K562 (cell line): ENCODE data around the gene BPI. TPM values are rescaled to one million over a fixed set of nuclear protein-coding genes. Genes with fewer than 3 reads are reported as not detected.

Experiments
- ARID2 ChIP-seq: fragments of 450-650 bp; IDR thresholded peaks from 2 replicates; pipeline ENCODE4 v1.6.1; 2017; ENCODE audit warnings: antibody characterized with exemption, mild to moderate bottlenecking
- ATF1 ChIP-seq, 2 experiments: fragments of 450-650 bp in 1 of 2; IDR thresholded peaks; 2 replicates each; pipeline ENCODE4 v1.6.1; 2016; ENCODE audit warnings: missing compliant biosample characterization in 1 of 2, missing genetic modification characterization in 1 of 2
- CBFA2T3 ChIP-seq: fragments of 450-650 bp; IDR thresholded peaks from 2 replicates; pipeline ENCODE4 v1.6.1; 2017
- CBX1 ChIP-seq: sonication (generic); IDR thresholded peaks from 2 replicates; pipeline ENCODE4 v1.6.1; 2016; ENCODE audit warnings: antibody characterized with exemption, low read depth, mild to moderate bottlenecking
- CREB1 ChIP-seq, 2 experiments: sonication (generic) in 1 of 2; formaldehyde crosslinking in 1 of 2; IDR thresholded peaks; 2 replicates each; pipeline versions ENCODE4 v1.6.1 to v1.8.0; 2012 to 2022; ENCODE audit warnings: inconsistent platforms in 1 of 2, mild to moderate bottlenecking in 1 of 2, missing genetic modification reagents in 1 of 2, moderate library complexity in 1 of 2
- CREBBP ChIP-seq: IDR thresholded peaks from one replicate; pipeline ENCODE4 v1.6.1; 2012; ENCODE audit warnings: low read depth, mild to moderate bottlenecking, control low read depth, inconsistent platforms, low read length
- CREM ChIP-seq: IDR thresholded peaks from 2 replicates; pipeline ENCODE4 v1.6.1; 2014; ENCODE audit warnings: antibody characterized with exemption, low read depth
- FUS ChIP-seq: fragments of 200-400 bp; formaldehyde crosslinking; optimal IDR thresholded peaks from 2 replicates; pipeline ENCODE3; 2017; ENCODE audit warnings: low read depth, low read length
- HCFC1 ChIP-seq: IDR thresholded peaks from 2 replicates; pipeline ENCODE4 v1.6.1; 2012; ENCODE audit warnings: low read depth, low read length, improper control_type of control experiment
- TRIM28 ChIP-seq: fragments of 450-650 bp; IDR thresholded peaks from 2 replicates; pipeline ENCODE4 v1.6.1; 2017
- U2AF1 ChIP-seq: fragments of 200-400 bp; formaldehyde crosslinking; optimal IDR thresholded peaks from 2 replicates; pipeline ENCODE3; 2017; ENCODE audit warnings: mild to moderate bottlenecking, low read depth, low read length, moderate library complexity
- USF1 ChIP-seq: sonication (generic); formaldehyde crosslinking; IDR thresholded peaks from 2 replicates; pipeline ENCODE4 v1.9.0; 2022; ENCODE audit warnings: mild to moderate bottlenecking, missing genetic modification reagents
- ZBTB8A ChIP-seq: fragments of 450-650 bp; IDR thresholded peaks from 2 replicates; pipeline ENCODE4 v1.6.1; 2018; ENCODE audit warnings: mild to moderate bottlenecking, moderate library complexity; ENCODE audit not compliant: partially characterized antibody
- ZEB2 ChIP-seq: fragments of 450-650 bp; IDR thresholded peaks from 2 replicates; pipeline ENCODE4 v1.6.1; 2016
- ZKSCAN1 ChIP-seq: fragments of 150-350 bp; IDR thresholded peaks from 2 replicates; pipeline ENCODE4 v1.6.1; 2016; ENCODE audit warnings: low read depth, low read length
- ZKSCAN3 ChIP-seq: fragments of 250-450 bp; sonication (Bioruptor Pico); IDR thresholded peaks from 2 replicates; pipeline ENCODE4 v1.4.0; 2020
- ZNF124 ChIP-seq: sonication (generic); formaldehyde crosslinking; IDR thresholded peaks from 2 replicates; pipeline ENCODE4 v1.8.1; 2022; ENCODE audit warnings: missing genetic modification reagents
- ZNF143 ChIP-seq: sonication (generic); formaldehyde crosslinking; IDR thresholded peaks from 2 replicates; pipeline ENCODE4 v1.9.0; 2022; ENCODE audit warnings: mild to moderate bottlenecking, missing genetic modification reagents
- ZNF184 ChIP-seq: sonication (generic); formaldehyde crosslinking; IDR thresholded peaks from 2 replicates; pipeline ENCODE4 v1.5.0; 2020; ENCODE audit warnings: missing genetic modification reagents
- ZNF24 ChIP-seq: fragments of 450-650 bp; IDR thresholded peaks from 2 replicates; pipeline ENCODE4 v1.6.1; 2016
- ZNF41 ChIP-seq: fragments of 250-450 bp; sonication (Bioruptor Pico); conservative IDR thresholded peaks from 2 replicates; pipeline ENCODE4 v1.4.0; 2020; ENCODE audit warnings: mild to moderate bottlenecking
- ZNF695 ChIP-seq: fragments of 450-650 bp; formaldehyde crosslinking; IDR thresholded peaks from 2 replicates; pipeline ENCODE4 v1.4.0; 2020; ENCODE audit warnings: mild to moderate bottlenecking, moderate library complexity
- polyA plus RNA-seq, 8 experiments: library from polyadenylated mRNA; depleted of rRNA in 4 of 8; stranded (reverse) in 5 of 8; unstranded in 3 of 8; fragments of >200 nt; fragmentation: Nextera tagmentation in 2 of 8; fragmentation: Illumina TruSeq in 1 of 8; extraction: Ambion mirVana in 2 of 8; extraction: Trizol in 1 of 8; gene quantifications; 2 replicates each; pipeline versions ENCODE4 v1.2.1 to v1.2.3, GENCODE V29; 2011 to 2014; ENCODE audit warnings: inconsistent platforms in 1 of 8, missing spikeins in 1 of 8
- total RNA-seq, 7 experiments: library from RNA; depleted of rRNA in 6 of 7; stranded (reverse); fragments of >200 nt in 6 of 7; fragmentation: Illumina TruSeq in 2 of 7; extraction: Trizol in 2 of 7; gene quantifications; 2 replicates each; pipeline versions ENCODE4 v1.2.1 to v1.2.3, GENCODE V29; 2011 to 2021; ENCODE audit warnings: low replicate concordance in 1 of 7
- TF ChIP-seq, protein P1 (sequence below): fragments of 150-350 bp; conservative IDR thresholded peaks from 2 replicates; pipeline ENCODE4 v1.6.1; 2014; ENCODE audit warnings: low read length
- TF ChIP-seq, protein P2 (sequence below), 2 experiments: fragments of 450-650 bp; IDR thresholded peaks; 2 replicates each; pipeline ENCODE4 v1.6.1; 2016

Gene BPI
- total and polyA plus RNA-seq, 9 of the 15 experiments (the other 6 are each of a cell fraction or from before 2014, with no cell fraction given) = not detected

- TF ChIP-seq CREB1 (IDR thresholded peaks at IDR 0.05) (0 out of 2 replicates have a peak, but pooled peaks have one; percentile 44), CREB1 (CRISPR knock-in tag; IDR thresholded peaks at IDR 0.05) (peak; percentile 73), ZNF24 (peak; percentile 61; the same call in 1 of the 2 replicates), ZNF143 (0 out of 2 replicates have a peak, but pooled peaks have one; percentile 15), ZNF695 (CRISPR knock-in tag) (no peak), USF1 (CRISPR knock-in tag) (peak; percentile 82), ZNF184 (CRISPR knock-in tag) (no peak), CBFA2T3 (0 out of 2 replicates have a peak, but pooled peaks have one; percentile 6), ZKSCAN1 (peak; percentile 40; the same call in 1 of the 2 replicates), ZNF124 (CRISPR knock-in tag) (no peak), ZNF41 (CRISPR knock-in tag) (no peak), U2AF1 (no peak), ARID2 (peak; percentile 91), ZKSCAN3 (no peak), HCFC1 (peak; percentile 43), ZEB2 (0 out of 2 replicates have a peak, but pooled peaks have one; percentile 42), CBX1 (peak; percentile 99), CREBBP (no peak), ZBTB8A (no peak), CREM (peak; percentile 83), TRIM28 (peak; percentile 97), ATF1 (CRISPR knock-in tag; IDR thresholded peaks at IDR 0.05) (no peak), ATF1 (tag; IDR thresholded peaks at IDR 0.05) (peak; percentile 46), FUS (no peak)
- TF ChIP-seq, protein P1, sequence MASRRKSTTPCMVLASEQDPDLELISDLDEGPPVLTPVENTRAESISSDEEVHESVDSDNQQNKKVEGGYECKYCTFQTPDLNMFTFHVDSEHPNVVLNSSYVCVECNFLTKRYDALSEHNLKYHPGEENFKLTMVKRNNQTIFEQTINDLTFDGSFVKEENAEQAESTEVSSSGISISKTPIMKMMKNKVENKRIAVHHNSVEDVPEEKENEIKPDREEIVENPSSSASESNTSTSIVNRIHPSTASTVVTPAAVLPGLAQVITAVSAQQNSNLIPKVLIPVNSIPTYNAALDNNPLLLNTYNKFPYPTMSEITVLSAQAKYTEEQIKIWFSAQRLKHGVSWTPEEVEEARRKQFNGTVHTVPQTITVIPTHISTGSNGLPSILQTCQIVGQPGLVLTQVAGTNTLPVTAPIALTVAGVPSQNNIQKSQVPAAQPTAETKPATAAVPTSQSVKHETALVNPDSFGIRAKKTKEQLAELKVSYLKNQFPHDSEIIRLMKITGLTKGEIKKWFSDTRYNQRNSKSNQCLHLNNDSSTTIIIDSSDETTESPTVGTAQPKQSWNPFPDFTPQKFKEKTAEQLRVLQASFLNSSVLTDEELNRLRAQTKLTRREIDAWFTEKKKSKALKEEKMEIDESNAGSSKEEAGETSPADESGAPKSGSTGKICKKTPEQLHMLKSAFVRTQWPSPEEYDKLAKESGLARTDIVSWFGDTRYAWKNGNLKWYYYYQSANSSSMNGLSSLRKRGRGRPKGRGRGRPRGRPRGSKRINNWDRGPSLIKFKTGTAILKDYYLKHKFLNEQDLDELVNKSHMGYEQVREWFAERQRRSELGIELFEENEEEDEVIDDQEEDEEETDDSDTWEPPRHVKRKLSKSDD = 0 out of 2 replicates have a peak, but pooled peaks have one; percentile 66
- TF ChIP-seq, protein P2, sequence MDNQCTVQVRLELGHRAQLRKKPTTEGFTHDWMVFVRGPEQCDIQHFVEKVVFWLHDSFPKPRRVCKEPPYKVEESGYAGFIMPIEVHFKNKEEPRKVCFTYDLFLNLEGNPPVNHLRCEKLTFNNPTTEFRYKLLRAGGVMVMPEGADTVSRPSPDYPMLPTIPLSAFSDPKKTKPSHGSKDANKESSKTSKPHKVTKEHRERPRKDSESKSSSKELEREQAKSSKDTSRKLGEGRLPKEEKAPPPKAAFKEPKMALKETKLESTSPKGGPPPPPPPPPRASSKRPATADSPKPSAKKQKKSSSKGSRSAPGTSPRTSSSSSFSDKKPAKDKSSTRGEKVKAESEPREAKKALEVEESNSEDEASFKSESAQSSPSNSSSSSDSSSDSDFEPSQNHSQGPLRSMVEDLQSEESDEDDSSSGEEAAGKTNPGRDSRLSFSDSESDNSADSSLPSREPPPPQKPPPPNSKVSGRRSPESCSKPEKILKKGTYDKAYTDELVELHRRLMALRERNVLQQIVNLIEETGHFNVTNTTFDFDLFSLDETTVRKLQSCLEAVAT (IDR thresholded peaks at IDR 0.05) = peak in 1 of 2 experiments; percentile 85; a peak in 1 of 4 replicates
Measured at GRCh38 chr20:38337561-38338140, 33.7 kb downstream of the BPI start (continued).
